GM12801 (cell line): ENCODE data around the gene CD6.

ENCODE experiments used
- CTCF ChIP-seq: IDR thresholded peaks from one replicate; pipeline ENCODE4 v1.5.1; 2011; ENCODE audit warnings: control low read depth; ENCODE audit not compliant: insufficient read length; ENCODE audit errors: extremely low read depth

CD6 gene

GRCh38 chr11:61008971-61009370 lies 37.5 kb downstream of the CD6 start:
- no peak for TF ChIP-seq CTCF

GRCh38 chr11:61009392-61010275 lies 38.2 kb downstream of the CD6 start:
- TF ChIP-seq CTCF, result no peak

DNA sequence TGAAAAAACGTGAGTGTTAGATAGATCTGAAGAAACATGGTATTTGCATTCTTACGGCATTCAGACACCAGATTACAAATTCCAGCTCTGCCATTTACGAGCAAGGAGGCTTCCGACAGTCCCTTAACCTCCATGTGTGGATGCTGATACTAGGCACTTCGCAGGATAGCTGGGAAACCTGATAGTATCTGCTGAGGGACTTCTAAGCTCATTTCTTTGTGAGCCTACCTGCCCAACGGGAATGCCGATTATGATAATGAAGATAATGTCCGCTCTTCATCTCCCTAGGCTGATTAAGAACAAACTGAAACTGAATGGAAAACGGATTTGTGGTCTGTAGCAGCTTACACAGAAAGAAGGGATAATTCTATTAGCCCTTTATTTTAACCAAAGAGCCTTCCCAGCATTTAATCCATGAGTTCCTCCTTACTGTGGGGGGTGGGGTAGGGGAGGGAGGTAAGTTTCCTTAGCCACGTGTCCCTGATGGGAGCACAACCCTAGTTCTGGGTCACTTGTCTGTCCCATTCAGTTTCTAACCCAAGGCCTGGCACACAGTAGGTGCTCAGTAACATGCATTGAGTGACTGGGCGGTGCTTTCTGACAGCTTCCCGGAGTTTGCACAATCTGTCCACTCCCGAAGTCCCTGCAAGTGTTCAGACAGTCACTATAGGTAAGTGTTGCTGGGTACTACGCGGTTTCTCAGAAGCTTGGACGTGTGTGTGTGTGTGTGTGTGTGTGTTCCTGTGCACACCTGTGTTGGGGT lies 39.2 kb downstream of the CD6 start:
- TF ChIP-seq CTCF, result no peak

- no peak for TF ChIP-seq CTCF
Observed at GRCh38 chr11:61011229-61011870, 39.9 kb downstream of the CD6 start.

- TF ChIP-seq CTCF, result no peak
Observed at GRCh38 chr11:61011950-61012736, 40.7 kb downstream of the CD6 start.

- TF ChIP-seq CTCF, result no peak
Observed at GRCh38 chr11:61012737-61013215, 41.3 kb downstream of the CD6 start.
